HG03103 (cell line): ENCODE measurements around the gene TMEM272.
A peak's percentile ranks its signal among the peaks of the same experiment; 100 is the strongest.
"Not testable (repeated sequence)": the region's sequence is repeated elsewhere in the genome, so short reads cannot be mapped to it uniquely, and the experiment has no call there.

Source experiments
- ATAC-seq: cut with Tn5 transposase; IDR thresholded peaks from one replicate; pipeline ENCODE4 v1.9.1; 2021; ENCODE audit warnings: low read depth; ENCODE audit not compliant: unreplicated experiment

TMEM272 gene

GRCh38 chr13:51826606-51827005 lies 18.4 kb downstream of the TMEM272 start:
- no peak for ATAC-seq

GRCh38 chr13:51825681-51826254 lies 19.2 kb downstream of the TMEM272 start:
- no peak for ATAC-seq

GRCh38 chr13:51825165-51825592 lies 19.8 kb downstream of the TMEM272 start:
- ATAC-seq = no peak

GRCh38 chr13:51824712-51825111 lies 20.3 kb downstream of the TMEM272 start:
- not testable (repeated sequence) for ATAC-seq

GRCh38 chr13:51823863-51824262 lies 21.1 kb downstream of the TMEM272 start:
- ATAC-seq = no peak

- ATAC-seq = no peak
Observed at GRCh38 chr13:51823359-51823758, 21.6 kb downstream of the TMEM272 start.

GRCh38 chr13:51822106-51822815 lies 22.7 kb downstream of the TMEM272 start:
- no peak for ATAC-seq

- ATAC-seq = no peak
Observed at GRCh38 chr13:51821606-51822005, 23.4 kb downstream of the TMEM272 start.

- no peak for ATAC-seq
Observed at GRCh38 chr13:51820016-51820597, 24.9 kb downstream of the TMEM272 start.

- ATAC-seq = no peak
Observed at GRCh38 chr13:51819544-51819943, 25.4 kb downstream of the TMEM272 start.

- no peak for ATAC-seq
Observed at GRCh38 chr13:51818781-51819511, 26.0 kb downstream of the TMEM272 start.

GRCh38 chr13:51818276-51818675 lies 26.7 kb downstream of the TMEM272 start:
- ATAC-seq = no peak

- no peak for ATAC-seq
Observed at GRCh38 chr13:51817717-51818116, 27.3 kb downstream of the TMEM272 start.

GRCh38 chr13:51816604-51817249 lies 28.2 kb downstream of the TMEM272 start:
- no peak for ATAC-seq

- ATAC-seq = no peak
Observed at GRCh38 chr13:51815848-51816247, 29.1 kb downstream of the TMEM272 start.

GRCh38 chr13:51814825-51815650 lies 29.9 kb downstream of the TMEM272 start:
- ATAC-seq = peak; percentile 71

GRCh38 chr13:51814071-51814470 lies 30.9 kb downstream of the TMEM272 start:
- ATAC-seq = no peak

GRCh38 chr13:51811920-51812451 lies 33.0 kb downstream of the TMEM272 start:
- ATAC-seq = no peak

- no peak for ATAC-seq
Observed at GRCh38 chr13:51811046-51811445, 33.9 kb downstream of the TMEM272 start.

- ATAC-seq = no peak
Observed at GRCh38 chr13:51808811-51809210, 36.2 kb downstream of the TMEM272 start.
